Stimulated activated CD4-positive, alpha-beta T cell treated with anti-CD3 and anti-CD28 coated beads, Interleukin-1b, Interleukin-23, amount 100 ng/mL, for 1 hour (primary cell): ENCODE results near the gene EYA4.

Source experiments
- DNase-seq, 2 donors: peaks; one replicate each; pipeline ENCODE4 v3.0.0-alpha.2; 2020; ENCODE audit warnings: low read depth in 2 of 2

Gene EYA4

DNA sequence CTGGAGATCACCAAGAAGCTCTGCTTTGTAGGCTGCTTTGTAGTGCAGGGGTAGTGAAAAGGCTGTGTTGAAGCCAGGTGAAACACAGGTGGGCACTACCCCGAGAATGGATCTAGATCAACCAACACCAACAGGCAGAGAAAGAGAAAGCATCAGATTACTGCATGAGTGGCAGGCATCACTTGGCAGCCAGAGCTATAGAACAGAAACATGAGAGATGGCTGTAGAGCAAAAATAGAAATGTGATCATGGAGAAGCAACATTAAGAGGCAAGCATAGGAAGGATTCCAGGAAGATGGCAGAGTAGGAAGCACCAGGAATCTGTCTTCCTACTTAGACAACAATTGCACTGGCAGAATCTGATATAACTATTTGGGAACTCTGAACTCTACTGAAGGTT is 336.7 kb downstream of the EYA4 start:
- DNase-seq = no peak
